Esophagus squamous epithelium (tissue), 4 donors: ENCODE data around the gene CBR1.

ENCODE experiments used
- CTCF ChIP-seq, 6 experiments: fragments of 450-650 bp in 4 of 6; fragments of 200-600 bp in 2 of 6; sonication (generic) in 2 of 6; IDR thresholded peaks; one replicate each; pipeline ENCODE4 v1.5.1; 2016 to 2019; ENCODE audit warnings: antibody characterized with exemption in 6 of 6, mild to moderate bottlenecking in 4 of 6, moderate library complexity in 4 of 6
- POLR2A ChIP-seq, 4 donors: fragments of 450-650 bp; IDR thresholded peaks; one replicate each; pipeline ENCODE4 v1.6.1; 2017; ENCODE audit warnings: antibody characterized with exemption in 4 of 4, mild to moderate bottlenecking in 4 of 4, moderate library complexity in 3 of 4

DNA sequence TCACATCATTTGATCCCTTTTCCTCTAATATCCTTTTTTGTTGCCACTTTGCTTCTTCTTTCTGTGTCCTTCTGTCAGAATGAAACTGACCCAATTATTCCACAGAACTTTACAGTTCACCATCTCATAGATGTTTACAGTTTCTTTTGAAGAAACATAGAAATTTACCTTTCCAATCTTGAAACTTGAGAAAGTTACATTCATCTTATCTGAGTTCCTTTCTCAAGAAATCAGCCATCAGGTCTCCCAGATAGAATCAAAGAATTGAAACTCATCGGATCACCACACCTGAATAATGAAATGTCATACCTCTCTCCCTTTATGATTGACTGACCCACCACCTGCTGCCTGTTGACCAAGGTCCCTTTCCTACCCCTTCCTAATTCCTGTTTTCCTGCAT lies 23.7 kb downstream of the CBR1 start:
- TF ChIP-seq CTCF (IDR thresholded peaks at IDR 0.05) (no peak), POLR2A (IDR thresholded peaks at IDR 0.05) (no peak)
